GM19395 (cell line): ENCODE measurements around the gene KNSTRN.

ENCODE experiments used
- ATAC-seq: cut with Tn5 transposase; IDR thresholded peaks from one replicate; pipeline ENCODE4 v1.9.1; 2021; ENCODE audit warnings: mild to moderate bottlenecking, moderate library complexity; ENCODE audit not compliant: unreplicated experiment

The KNSTRN gene

DNA sequence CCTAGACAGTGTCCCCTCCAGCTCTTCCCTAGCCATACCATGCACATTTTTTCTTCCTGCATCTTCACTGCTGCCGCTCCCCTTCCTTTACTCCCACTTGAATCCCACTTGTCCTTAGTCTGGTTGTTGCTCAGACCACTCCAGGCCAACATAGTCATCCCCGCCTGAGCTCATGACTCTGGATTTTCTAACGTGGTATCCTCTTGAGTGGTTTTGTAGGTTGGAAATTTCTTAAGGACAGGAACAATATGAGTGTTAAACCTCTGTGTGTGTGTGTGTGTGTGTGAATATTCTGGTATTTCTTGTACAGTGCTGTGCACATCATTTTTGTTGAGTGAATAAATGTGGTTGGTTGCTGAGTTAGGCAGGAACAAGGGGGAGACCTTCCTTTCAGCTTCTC, 61.3 kb downstream of the KNSTRN start:
- ATAC-seq: no peak
